HG03159 (cell line): ENCODE data around the gene GPATCH8.
"Not testable (repeated sequence)": the region's sequence is repeated elsewhere in the genome, so short reads cannot be mapped to it uniquely, and the experiment has no call there.

Source experiments
- ATAC-seq: cut with Tn5 transposase; IDR thresholded peaks from one replicate; pipeline ENCODE4 v1.9.1; 2021; ENCODE audit warnings: mild to moderate bottlenecking, moderate library complexity; ENCODE audit not compliant: unreplicated experiment

GPATCH8 gene

GRCh38 chr17:44503147-44504029 lies at the start of gene GPATCH8:
Gene GPATCH8, minus strand, starts transcription at chr17:44503406. Its CDS starts 36 bp downstream, at chr17:44503370.
- ATAC-seq = peak; percentile 81

- no peak for ATAC-seq
These were observed 49.2 kb upstream of the GPATCH8 start for GRCh38 chr17:44552361-44552760.

GRCh38 chr17:44549686-44550085 lies 46.5 kb upstream of the GPATCH8 start:
- no peak for ATAC-seq

DNA sequence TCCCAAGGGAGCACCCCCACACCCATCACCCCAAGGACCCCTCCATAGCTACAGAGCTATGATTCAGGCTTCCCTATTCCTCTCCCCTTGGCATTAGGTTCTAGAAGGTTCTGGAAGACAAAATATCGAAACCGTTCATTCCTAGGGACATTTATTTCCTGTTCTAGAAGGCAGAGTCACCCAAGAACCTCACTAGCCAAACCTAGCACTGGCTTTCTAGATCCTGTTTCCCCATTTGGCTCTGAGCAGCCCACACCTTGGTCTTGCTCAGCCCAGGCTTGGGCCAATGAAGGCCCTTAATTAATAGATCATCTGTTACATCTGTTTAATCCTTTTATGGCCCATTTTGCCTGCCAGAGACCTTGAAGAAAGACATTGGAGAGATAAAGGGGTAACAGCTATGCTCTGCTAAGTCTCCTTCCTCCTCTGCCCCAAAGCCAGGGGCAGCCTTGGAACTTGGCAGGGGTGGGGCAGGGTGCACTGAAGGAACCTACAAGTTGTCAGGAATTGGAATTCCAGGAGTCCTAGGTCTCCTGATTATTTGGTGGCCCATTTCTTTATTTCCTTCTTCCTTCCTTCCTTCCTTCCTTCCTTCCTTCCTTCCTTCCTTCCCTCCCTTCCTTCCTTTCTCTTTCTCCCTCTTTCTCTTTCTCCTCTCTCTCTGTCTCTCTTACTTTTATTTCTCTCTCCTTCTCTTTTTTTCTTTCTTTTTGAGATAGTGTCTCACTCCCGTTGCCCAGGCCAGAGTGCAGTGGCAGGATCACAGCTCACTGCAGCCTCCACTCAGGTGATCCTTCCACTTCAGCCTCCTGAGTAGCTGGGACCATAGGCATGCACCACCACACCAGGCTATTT lies 45.4 kb upstream of the GPATCH8 start:
- ATAC-seq = no peak

GRCh38 chr17:44547625-44548267 lies 44.5 kb upstream of the GPATCH8 start:
- ATAC-seq = no peak

DNA sequence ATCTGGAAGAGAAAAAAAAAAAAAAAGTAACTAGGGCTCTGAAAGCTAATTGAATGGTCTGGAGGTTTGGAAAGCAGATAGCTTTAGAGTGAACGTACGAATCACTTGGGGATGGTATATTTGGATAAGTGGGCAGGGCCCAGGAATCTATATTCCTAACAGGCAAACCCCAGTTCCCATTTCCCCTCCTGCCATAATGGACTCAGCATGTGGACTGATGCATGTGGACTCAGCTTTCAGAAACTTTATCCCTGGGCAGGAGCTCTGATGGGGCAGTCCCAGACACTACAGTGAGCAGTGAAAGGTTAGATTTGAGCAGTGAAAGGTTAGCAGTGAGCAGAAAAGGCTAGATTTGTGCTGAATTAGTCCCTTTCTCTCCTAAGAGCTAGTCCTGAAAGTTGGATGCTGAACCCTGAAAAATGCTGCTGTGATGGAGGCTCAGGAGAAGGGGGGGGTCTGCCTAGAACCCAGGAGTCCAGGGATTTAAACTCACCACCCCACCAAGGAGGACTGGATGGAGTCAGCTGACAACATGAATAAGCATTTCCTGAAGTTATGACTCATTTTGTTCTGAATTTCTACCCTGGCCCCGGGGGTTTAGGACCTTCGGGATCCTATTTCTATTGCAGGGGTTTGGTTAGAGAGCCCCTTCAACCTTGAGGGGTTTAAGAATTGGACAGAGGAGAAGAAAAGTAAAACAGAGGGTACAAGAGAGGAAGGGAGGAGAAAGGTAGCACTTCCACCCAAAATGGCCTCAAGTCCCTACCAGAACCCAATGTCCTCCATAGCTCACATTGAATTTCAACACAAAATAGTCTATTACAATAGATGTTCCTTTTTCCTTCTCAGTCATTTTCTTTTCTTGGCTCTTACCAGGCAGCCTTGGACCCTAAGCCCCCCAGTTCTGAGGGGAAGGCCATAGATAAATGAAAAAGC lies 43.7 kb upstream of the GPATCH8 start:
- ATAC-seq = no peak

DNA sequence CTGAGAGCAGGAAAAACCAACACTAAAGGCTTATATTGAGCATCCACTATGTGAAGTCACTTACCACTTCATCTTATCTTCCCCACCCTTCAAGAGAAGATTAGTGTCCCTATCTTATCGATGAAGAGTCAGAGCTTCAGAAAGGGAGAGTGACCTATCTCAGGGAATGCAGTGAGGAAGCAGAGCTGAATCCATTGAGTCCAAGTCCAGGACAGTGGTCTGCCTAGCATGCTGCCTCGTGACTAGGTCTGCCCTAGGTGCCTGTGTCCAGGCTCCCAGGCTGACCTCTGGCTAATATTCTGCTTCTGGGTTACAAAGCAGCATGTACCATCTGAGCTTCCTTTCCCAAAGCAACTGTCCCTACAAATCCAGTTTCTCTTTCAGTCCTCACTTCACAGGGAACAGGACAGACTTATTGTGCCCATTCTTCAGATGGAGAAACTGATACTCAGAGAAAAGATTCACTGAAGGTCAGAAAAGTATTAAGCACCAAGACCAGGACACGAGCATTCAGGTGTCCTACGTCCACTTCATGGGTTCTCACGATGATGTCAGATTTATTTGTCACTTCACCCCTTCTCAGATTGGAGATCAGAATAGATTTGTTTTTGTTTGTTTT lies 40.8 kb upstream of the GPATCH8 start:
- ATAC-seq = no peak

GRCh38 chr17:44543213-44543904 lies 40.2 kb upstream of the GPATCH8 start:
- ATAC-seq = no peak

GRCh38 chr17:44541884-44542581 lies 38.8 kb upstream of the GPATCH8 start:
- ATAC-seq = no peak

GRCh38 chr17:44540246-44541084 lies 37.3 kb upstream of the GPATCH8 start:
- no peak for ATAC-seq

GRCh38 chr17:44539673-44540072 lies 36.5 kb upstream of the GPATCH8 start:
- no peak for ATAC-seq

DNA sequence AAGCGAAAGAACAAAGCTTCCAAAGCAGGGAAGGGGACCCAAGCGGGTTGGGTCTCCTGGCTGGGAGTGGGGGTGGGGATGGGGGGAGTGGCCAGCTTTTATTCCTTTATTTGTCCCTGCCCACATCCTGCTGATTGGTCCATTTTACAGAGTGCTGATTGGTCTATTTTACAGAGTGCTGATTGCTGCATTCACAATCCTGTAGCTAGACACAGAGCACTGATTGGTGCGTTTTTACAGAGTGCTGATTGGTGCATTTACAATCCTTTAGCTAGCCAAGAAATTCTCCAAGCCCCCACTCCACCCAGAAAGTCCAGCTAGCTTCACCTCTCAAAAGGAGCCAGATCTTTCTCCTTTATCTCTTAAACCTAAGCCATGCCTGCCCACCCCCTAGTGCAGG lies 34.7 kb upstream of the GPATCH8 start:
- ATAC-seq = not testable (repeated sequence)

GRCh38 chr17:44536090-44536953 lies 33.1 kb upstream of the GPATCH8 start:
- no peak for ATAC-seq

- ATAC-seq = no peak
These were observed 30.5 kb upstream of the GPATCH8 start for GRCh38 chr17:44533533-44534246.

DNA sequence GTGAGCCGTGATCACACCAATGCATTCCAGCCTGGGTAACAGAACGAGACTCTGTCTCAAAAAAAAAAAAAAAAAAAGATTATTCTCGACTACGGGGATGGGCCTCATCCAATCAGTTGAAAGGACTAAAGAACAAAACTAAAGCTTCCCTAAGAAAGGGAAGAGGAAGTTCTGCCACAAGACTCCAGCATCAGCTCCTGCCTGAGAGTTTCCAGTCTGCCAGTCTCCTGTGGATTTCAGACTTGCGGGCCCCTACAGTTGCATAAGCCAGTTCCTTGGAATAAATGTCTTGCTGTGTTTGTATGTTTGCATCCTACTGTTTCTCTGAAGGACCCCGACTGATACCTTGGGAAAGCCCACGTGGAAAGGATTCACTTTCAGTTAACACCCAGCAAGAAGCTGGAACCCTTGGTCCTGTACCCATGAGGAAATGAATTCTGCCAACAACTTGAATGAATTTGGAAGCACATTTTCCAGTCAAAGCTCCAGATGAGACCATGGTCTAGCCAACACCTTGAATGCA lies 27.8 kb upstream of the GPATCH8 start:
- no peak for ATAC-seq

DNA sequence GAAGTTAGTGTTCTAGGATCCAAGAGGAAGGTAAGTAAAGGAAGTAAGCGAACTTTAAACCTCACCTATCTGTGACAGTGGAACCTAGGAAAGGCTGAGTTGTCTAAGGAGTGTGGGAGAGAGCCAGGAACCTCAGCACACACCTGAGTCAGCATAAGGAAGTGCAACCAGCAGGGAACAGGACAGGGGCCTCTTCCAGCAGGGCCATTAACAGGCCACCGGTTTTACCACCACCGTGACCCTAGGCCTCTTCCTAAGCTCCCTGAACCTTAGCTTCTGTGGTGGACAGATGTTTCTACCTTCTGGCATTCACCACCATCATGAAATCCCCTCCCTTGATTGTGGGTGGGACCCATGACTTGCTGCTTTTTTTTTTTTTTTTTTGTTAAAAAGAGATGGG lies 26.7 kb upstream of the GPATCH8 start:
- ATAC-seq = no peak
